GM21447 (cell line): Measurements from ENCODE around the gene NABP2.
"Not testable (repeated sequence)": the region's sequence is repeated elsewhere in the genome, so short reads cannot be mapped to it uniquely, and the experiment has no call there.

Experiments
- ATAC-seq: cut with Tn5 transposase; IDR thresholded peaks from one replicate; pipeline ENCODE4 v1.9.1; 2021; ENCODE audit not compliant: unreplicated experiment

Gene NABP2

DNA sequence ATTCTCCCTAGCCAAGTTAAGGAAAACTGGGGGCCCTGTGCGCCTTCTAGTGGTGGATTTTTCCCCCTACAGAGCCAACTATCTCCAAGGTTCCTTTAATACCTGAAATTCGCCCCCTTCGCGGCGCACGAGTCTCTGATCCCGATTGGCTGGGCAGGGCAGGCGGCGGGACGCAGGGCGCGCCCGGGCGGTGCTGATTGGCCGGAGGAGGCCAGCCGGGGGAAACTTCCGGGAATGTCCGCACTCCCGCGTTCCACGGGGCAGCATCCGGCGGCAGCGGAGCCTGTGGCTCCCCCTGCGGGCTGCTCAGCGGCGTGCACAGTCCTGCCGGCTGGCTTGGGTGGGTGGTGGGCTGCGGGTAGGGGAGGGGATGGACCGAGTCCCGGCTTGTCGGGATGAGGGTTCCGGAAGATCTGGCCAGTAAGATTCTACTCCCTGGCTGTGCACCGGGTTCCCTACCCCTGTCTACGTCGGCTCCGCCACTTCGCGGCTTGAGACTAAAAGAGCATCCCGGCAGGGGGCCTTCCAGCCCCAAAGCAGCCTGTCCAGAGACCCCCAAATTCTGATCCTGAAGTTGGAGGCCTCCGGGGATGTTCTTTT is at the start of gene NABP2:
Gene NABP2 (plus strand): TSS at position 241 of the 600 bp plus-strand sequence. CDS start 515 bp downstream, outside the sequence.
- peak; percentile 57 for ATAC-seq

GRCh38 chr12:56178347-56178746 is 45.8 kb upstream of the NABP2 start:
- no peak for ATAC-seq

DNA sequence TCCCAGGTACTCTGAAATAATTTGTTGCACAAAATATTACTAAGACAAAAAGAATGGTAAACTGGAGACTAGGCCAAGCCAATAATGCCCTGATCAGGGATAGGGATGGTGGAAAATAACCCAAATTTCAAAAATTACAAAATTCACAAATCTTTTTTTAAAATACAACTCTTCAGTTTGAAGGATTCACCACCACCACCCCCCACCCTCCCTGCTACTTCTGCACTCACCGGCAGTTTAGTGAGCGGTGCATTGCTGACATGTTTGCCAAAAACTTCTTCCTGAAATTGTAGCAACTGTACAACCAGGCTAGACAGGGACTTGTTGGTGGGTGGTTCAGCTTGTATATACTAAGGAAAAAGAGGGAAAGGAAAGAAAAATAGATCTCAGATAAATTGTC is 37.2 kb upstream of the NABP2 start:
- ATAC-seq = no peak

DNA sequence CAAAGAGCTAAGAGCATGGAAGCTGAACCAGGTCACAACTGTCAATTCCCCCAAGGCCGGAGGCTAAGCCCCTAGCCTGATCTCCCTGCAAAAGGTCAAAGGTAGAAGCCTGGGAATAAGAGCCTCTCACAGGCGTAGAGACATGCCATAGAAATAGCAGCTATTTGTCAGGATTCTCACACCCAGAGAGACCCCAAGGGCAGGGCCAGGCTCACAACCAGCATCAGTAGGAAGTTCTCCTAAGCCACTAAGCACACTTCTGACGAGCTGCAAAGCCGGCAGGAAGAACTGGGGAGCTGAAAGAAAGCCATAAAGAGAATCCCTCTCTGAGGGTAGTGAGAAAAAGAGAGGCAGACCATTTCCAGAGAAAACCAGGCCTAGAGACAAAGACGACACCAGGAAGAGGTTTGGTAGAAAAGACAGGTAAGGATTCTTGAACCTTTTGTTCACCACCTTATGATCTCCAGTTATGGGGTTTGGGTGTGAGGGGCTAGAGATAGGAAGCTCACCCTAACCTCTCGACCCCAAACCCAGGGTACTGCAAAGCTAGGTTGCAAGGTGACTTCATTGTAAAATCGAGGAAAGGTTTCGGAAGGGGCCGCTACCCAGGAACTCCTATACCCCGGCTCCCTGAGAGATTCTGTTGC is 35.9 kb upstream of the NABP2 start:
- ATAC-seq = no peak

- no peak for ATAC-seq
Measured at GRCh38 chr12:56188778-56189098, 35.4 kb upstream of the NABP2 start.

GRCh38 chr12:56189099-56189917 is 34.8 kb upstream of the NABP2 start, which contains the start of gene SMARCC2:
Gene SMARCC2 (minus strand): TSS chr12:56189483. CDS start chr12:56189461, 22 bp downstream.
- ATAC-seq = peak; percentile 46

DNA sequence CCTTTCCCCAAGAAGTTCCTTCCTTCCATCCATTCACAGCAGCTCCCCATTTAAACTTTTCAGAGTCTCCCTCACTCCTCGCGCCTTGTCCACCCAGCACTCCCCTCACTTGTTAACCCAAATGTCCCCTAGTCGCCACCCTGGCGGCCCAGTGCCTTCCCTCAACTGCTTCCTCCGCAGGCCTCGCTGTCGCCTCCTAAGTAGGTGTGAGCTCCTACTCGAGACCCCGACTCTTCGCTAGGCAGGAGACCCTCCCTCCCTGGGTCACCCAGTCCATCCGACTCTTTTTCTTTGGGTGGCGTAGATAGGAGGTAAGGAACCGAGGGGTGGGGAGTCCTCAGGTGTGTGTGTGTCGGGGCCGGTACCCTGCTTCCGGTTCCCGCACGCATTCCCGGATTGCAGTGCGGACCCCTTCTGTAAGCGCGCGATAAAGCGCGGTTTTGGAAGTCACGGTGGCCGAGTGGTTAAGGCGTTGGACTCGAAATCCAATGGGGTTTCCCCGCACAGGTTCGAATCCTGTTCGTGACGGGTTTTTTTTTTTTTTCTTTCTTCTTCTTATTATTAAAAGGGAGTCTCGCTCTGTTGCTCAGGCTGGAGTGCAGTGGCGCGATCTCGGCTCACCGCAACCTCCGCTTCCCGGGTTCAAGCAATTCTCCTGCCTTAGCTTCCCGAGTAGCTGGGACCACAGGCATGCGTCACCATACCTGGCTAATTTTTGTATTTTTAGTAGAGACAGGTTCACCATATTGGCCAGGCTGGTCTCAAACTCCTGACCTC is 34.0 kb upstream of the NABP2 start:
- peak; percentile 42 for ATAC-seq

DNA sequence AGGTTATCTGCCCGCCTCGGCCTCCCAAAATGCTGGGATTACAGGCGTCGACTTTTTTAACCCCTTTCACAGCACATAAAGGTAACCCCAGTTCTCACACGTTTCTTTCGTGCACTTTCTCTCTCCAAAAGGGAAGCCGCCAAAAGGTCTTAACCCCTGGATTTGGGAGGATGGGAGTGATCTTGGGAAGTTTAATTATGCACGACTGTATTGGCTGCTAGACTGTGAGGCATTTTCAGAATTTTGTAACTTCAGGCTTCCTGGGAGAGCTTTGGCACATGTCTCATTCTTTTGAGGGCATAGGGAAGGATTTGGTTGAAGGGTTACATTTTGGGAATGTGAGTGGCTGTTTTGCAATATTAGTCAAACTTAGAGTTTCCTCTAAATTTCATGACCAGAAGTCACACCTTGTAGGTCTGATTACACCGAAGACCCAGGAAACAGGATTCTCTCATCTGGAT is 33.4 kb upstream of the NABP2 start:
- ATAC-seq = no peak

- no peak for ATAC-seq
Measured at GRCh38 chr12:56192582-56192981, 31.6 kb upstream of the NABP2 start.

DNA sequence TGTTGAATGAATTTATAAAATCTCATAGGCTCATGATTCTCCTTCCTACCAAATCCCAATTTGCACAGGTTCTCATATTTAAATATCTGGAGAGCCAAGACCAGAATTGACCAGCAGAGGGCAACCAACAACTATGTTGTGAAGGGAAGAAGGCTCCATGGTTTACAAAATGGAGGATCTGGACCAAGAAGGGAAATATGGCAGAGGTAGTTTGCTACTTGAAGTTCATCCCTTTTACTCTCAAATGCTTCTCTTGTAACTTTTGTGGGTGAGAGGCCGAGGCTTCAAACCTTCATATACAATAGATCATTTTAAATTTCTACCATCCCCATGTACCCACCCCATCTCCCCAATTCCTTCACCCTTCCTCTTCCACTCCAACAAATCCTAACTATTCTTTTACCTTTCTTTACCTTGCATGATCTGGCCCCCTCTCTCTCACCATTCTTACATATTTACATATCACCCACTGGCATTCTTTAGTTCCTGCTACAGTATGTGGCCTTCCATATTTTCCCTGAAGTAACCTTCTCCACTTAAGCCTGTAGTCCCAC is 31.0 kb upstream of the NABP2 start:
- ATAC-seq = no peak

GRCh38 chr12:56196818-56197550 is 27.2 kb upstream of the NABP2 start:
- ATAC-seq = not testable (repeated sequence)

- no peak for ATAC-seq
Measured at GRCh38 chr12:56197921-56198635, 26.1 kb upstream of the NABP2 start.

GRCh38 chr12:56198836-56199235 is 25.3 kb upstream of the NABP2 start:
- no peak for ATAC-seq

DNA sequence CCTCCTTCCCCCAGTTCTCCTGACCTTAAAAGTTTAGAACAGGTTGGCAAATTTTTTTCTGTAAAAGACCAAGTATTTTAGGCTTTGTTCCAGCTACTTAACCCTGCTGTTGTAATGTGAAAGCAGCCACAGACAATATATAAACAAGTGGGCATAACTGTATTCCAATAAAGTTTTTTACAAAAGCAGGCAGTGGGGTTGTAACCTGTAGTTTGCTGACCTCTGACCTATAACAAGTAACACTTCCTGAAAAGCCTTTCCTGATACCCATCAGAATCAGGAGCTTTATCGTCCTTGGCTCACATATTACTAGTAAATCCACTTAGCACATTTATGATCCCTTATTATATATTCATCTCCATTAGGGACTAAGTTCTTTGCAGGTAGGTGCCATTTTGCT is 21.8 kb upstream of the NABP2 start:
- ATAC-seq = no peak

DNA sequence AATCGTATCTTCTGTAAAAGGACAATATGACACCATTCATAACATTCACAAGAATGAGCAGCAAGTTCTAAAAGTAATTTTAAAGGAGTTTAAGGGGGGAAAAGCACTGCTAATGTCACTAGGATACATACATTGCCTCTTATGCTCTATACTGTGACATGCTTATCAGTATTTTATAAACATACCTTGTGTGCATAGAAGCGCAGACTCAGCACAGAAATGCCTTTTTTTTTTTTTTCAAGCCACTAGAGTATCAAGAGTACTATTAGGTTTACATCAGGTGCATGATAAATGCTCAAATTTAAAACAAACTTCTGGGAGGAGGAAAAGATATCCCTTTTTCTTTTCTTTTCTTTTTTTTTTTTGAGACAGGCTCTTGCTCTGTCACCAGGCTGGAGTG is 21.3 kb upstream of the NABP2 start:
- ATAC-seq = no peak

- ATAC-seq = no peak
Measured at GRCh38 chr12:56204275-56204674, 19.9 kb upstream of the NABP2 start.

DNA sequence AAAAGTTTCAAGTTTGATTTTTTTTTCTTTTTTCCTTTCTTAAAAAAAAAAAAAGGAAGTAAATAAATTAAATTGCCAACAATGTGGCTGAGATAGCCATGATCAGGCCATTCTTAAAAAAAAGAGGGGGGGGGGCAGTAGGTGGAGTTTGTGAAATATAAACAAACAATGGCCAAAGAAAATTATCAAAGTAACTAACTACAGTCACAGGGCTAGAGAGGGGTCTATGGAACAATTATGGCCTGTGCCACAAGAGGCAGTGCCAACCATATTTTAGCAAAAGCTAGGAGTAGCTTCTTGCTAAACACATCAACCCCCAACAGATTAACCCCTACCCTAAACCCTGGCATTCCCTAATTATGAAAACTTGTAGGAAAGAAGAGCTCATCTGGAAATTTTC is 18.7 kb upstream of the NABP2 start:
- ATAC-seq = no peak

DNA sequence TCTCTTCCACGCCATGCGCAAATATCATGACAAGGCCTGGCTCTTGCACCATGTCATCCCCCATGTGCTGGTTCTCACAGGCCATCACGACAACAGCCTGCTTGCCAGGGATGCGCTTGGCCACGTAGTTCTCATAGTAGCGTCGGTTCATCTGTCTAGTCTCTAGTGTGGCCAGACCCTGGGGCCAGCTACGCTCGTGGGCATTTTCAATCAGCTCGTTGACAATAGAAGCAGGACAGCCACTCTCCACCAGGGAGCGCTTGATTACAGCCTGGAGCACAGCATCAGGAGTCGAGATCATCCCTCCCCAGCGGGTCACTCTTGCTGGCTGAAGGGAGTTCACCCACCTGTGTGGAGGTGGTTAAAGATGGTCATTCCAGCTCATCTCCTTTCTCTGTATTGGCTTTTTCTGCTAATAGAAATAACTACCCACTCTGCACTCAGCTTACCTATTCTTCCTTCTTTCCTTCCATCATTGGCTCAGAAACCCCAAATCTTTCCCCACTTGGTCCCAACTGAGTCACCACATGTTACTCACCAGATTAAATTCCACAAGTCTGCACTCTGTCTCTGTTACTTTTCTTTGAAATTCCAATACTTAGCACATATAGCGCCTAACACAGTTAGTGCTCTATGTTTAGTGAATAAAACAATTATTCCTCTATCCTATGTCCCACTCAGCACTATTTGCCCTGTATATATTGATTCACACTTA is 17.5 kb upstream of the NABP2 start:
- no peak for ATAC-seq

GRCh38 chr12:56208006-56208405 is 16.1 kb upstream of the NABP2 start:
- no peak for ATAC-seq
